GM19452 (cell line): ENCODE data around the gene PRRT1B.

ENCODE experiments used
- ATAC-seq: cut with Tn5 transposase; IDR thresholded peaks from one replicate; pipeline ENCODE4 v1.9.1; 2021; ENCODE audit not compliant: unreplicated experiment

The PRRT1B gene

DNA sequence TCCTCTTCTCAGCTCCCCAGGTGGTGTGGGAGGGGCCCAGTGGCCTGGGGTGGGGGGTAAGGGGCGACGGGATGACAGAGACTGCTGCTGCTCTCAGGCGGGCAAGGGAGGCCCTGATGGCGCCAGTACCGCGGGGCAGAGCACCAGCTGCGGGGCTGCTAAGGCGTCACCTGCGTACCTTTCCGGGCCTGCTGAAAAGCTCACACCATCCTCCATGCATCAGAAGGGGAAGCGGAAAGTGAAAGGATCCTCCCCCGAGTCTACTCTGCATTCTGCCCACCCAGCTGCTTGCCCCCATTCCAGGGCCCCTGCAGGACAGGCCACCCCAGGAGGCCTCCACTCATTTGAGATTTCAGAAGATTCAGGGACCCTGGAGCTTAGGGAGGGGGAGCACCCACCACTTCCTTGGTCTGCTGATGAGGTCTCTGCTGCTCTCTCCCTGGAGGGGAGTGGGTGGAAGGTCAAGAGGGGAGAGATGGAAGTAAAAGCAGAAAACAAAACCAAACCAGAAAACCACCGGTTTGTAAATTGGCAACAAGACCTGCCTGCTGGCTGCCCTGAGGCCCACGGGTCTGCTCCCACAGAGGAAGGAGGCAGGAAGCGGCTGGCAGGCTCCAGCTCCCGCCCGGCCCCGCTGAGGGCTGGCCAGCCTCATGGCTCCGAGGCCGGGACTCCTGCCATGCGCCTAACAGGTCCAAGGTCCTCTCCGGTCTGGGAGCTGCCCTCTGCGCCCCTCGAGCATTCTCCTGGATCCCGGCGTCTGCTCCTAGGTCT, 33.6 kb downstream of the PRRT1B start:
- ATAC-seq = peak; percentile 60

DNA sequence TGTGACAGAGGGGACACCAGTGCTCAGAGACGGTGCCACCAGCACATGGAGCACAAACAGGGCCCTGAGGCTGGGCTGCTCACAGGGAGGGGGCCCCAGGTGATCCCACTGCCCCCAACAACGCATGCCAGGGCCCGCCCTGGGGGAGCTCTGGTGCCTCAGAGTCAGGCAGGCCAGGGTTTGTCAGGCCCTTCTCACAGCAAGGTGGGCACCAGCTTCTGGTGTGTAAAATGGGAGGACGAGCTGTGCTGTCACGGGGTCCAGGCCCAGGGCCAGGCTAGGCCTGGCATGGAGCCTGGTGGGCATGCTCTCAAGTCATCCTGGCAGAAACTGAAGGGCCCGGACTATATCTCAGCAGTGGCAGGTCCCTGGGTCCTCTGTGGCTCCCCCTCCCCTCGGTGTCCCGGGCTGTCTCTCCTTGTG, 34.5 kb downstream of the PRRT1B start:
- ATAC-seq = no peak

DNA sequence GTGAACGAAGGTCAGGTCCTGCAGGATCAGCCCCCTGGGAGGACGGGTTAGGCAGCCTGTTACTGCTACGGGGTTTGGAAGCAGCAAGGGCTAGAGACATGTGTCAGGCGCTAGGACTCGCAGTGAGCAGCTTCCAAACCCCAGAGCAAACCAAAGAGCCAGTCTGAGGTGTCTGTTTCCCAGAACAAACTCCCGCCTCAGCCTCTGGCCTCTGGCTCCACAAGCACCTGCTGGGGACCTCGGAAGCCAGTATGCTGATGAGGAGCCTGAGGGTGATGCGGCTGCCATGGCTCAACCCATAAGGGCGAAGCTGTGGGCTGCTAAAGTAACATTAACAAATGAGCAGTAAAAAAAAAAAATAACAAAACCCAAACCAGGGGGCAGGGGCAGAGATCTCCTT, 35.0 kb downstream of the PRRT1B start:
- no peak for ATAC-seq

- no peak for ATAC-seq
Observed at GRCh38 chr9:131582056-131582455, 36.7 kb downstream of the PRRT1B start.

DNA sequence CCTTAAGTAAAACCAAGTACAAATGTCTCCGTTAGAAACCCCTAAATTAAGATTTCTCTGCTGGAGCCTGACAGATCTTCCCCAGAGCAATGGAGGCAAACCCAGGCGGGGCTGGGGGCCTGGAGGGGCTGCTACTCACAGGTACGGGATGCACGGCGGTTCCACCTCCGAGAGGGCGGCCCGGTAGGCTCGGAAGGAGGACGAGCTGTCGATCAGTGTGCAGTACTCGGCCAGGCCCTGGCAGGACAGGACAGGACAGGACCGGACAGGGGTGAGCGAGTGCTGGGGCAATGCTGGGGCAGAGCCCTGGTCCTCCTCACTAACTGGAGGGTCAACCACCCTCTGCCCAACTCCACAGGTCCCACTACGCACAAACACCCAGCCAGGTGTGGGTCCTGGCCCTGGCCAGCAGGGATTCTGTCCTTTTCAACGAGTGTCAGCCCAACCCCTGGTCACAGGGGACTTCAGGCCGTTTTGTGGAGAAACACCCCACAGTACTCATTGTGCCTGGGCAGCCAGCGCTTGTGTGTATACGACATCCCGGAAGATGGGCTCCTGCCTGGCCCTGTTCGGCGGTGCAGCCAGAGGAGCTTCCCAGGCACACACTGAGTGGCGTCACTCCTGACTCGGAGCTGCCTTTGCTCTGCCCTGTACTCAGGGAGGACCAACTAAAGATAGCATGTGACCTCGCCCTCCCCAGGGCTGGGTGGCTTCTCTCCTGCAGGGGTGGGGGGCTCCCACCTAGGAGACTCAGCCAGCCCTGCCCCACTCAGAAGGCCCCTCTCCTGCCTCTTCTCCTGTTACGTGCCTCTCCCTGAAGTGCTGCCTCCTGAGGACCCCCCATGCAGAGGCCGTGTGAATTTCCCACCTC, 37.4 kb downstream of the PRRT1B start:
- ATAC-seq = no peak

DNA sequence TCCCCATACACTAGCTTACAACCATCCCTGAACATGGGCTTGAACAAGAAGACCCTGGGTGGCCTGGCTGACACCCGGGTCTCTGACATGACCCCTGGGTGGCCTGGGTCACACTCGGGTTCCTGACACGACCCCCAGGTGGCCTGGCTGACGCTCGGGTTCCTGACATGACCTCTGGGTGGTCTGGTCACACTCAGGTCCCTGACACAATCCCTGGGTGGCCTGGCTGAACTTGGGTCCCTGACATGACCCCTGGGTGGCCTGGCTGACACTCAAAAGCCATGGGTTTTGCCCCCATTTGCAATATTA, 38.0 kb downstream of the PRRT1B start:
- ATAC-seq = no peak

GRCh38 chr9:131583836-131584555, 38.7 kb downstream of the PRRT1B start:
- no peak for ATAC-seq

GRCh38 chr9:131584858-131585257, 39.5 kb downstream of the PRRT1B start:
- no peak for ATAC-seq

DNA sequence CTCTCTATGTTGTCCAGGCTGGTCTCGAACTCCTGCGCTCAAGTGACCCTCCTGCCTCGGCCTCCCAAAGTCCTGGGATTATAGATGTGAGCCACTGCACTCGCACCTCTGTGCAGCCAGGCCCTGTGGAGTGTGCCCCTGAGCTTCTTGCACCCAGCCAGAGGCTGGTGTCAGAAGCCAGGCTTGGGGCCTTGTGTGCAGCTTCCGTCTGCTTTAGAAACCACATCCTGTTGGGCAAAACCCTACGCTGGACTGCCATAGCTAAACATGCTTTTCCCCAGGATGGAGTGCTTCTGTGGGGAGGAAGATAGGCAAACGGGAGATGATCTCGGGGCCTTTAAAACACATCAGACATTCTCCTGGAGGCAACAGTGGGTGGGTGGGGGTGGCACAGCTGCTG, 40.1 kb downstream of the PRRT1B start:
- ATAC-seq = no peak

- no peak for ATAC-seq
Observed at GRCh38 chr9:131587331-131587730, 42.0 kb downstream of the PRRT1B start.

GRCh38 chr9:131587906-131588305, 42.6 kb downstream of the PRRT1B start:
- no peak for ATAC-seq

GRCh38 chr9:131588396-131588795, 43.1 kb downstream of the PRRT1B start:
- no peak for ATAC-seq

DNA sequence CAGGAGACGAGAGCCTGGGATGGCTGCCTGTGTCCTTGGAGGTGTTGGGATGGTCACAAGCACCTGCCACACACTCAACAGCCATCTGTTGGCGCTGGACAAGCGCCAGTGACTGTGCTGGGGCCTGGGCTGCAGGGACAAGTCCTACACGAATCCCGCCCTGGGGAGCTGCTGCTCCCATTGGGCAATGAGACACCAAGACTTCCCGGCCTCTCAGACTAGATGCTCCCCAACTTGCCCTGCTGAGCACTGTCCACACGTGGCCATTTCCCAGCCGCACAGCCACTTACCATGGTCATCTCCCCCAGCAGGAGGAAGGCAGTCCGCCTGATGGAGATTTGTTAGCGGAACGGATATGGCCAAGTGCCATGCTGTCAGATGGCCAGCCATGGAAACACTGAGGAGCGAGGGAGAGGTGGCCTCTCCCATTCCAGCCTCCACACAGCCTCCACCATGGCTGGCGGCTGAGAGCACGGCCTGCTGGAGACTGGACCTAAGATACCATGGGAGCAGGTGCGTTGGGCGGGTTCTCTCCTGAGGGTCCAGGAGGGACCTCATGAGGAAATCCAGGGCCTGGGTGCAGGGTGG, 43.9 kb downstream of the PRRT1B start:
- ATAC-seq = no peak

DNA sequence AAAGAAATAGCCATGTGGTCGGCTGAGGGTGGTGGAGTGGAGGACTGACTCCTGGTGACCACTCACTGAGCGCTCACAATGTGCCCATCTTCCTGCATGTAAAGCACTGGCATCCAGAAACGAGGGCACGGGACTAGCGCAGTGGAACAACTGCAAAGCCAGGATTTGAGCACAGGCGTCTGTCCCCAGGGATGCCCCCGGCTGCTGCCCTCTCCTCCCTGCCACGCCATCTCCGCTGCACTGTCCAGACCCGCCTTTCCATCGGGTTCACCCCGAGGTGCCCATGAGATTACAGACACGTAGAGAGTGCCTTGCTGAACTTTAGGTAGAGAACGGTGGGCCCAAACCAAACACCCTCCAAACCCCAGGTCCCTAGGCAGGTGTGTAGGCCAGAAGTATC, 44.7 kb downstream of the PRRT1B start:
- ATAC-seq = no peak

DNA sequence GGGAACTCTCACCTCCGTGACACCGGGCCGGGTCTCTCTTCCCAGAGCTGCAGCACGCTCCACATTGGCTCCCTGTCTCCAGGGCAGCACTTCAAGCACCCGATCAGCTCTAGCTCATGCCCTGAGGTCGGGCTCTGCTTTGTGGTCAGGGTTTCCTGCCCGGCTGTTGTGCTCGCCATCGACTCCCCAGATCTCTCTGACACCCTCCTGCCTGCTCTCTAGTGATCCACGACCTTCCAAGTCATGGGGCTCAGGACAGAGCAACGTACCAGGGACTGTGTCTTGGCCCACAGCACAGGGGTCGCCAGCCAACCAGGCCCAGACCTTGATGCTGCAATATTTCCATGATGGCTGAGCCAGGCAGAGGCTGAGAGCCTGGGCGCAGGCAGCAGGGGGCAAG, 45.1 kb downstream of the PRRT1B start:
- no peak for ATAC-seq

- ATAC-seq = no peak
Observed at GRCh38 chr9:131590907-131591844, 45.9 kb downstream of the PRRT1B start.

- no peak for ATAC-seq
Observed at GRCh38 chr9:131591845-131592208, 46.5 kb downstream of the PRRT1B start.

- no peak for ATAC-seq
Observed at GRCh38 chr9:131593091-131593820, 47.9 kb downstream of the PRRT1B start.

- ATAC-seq = no peak
Observed at GRCh38 chr9:131593936-131594665, 48.8 kb downstream of the PRRT1B start.
